Neural cell (in vitro differentiated cells): ENCODE results near the gene GPR22. TPM values are rescaled to one million over a fixed set of nuclear protein-coding genes. Genes with fewer than 3 reads are reported as not detected.

Experiments
- H2AFZ ChIP-seq: fragments of 200-600, 300-800 bp; sonication (generic), shearing (Covaris generic); 2 replicates; pipeline ENCODE4 v1.6.0; 2014; ENCODE audit warnings: low read depth, mild to moderate bottlenecking, antibody characterized with exemption, low read length, moderate library complexity
- H3F3A ChIP-seq: fragments of 200-600 bp; shearing (Covaris generic); 2 replicates; pipeline ENCODE4 v1.6.1; 2016; ENCODE audit warnings: mild to moderate bottlenecking, moderate library complexity, mixed read lengths, antibody characterized with exemption, low read length; ENCODE audit not compliant: insufficient read depth, poor library complexity, severe bottlenecking
- H3K27ac ChIP-seq: fragments of 200-600, 300-800 bp; sonication (generic), shearing (Covaris generic); 2 replicates; pipeline ENCODE4 v1.5.1; 2014; ENCODE audit warnings: mild to moderate bottlenecking, low read length, moderate library complexity
- H3K27me3 ChIP-seq: fragments of 300-800, 200-600 bp; sonication (generic), shearing (Covaris generic); 2 replicates; pipeline ENCODE4 v1.6.0; 2014; ENCODE audit warnings: mild to moderate bottlenecking, low read depth, low read length, moderate library complexity; ENCODE audit not compliant: insufficient read depth
- H3K36me3 ChIP-seq: fragments of 300-800, 200-600 bp; sonication (generic), shearing (Covaris generic); 2 replicates; pipeline ENCODE4 v1.5.1; 2014; ENCODE audit warnings: mild to moderate bottlenecking, antibody characterized with exemption, low read length, moderate library complexity; ENCODE audit not compliant: insufficient read depth
- H3K4me2 ChIP-seq: fragments of 300-800, 200-600 bp; sonication (generic), shearing (Covaris generic); 2 replicates; pipeline ENCODE4 v1.6.0; 2014; ENCODE audit warnings: mild to moderate bottlenecking, low read length
- H3K4me3 ChIP-seq: fragments of 300-800, 200-600 bp; sonication (generic), shearing (Covaris generic); 2 replicates; pipeline ENCODE4 v1.5.1; 2014; ENCODE audit warnings: mild to moderate bottlenecking, low read length, moderate library complexity
- H3K79me2 ChIP-seq: fragments of 200-600 bp; shearing (Covaris generic); replicated peaks from 2 replicates; pipeline ENCODE4 v1.6.0; 2014; ENCODE audit warnings: mild to moderate bottlenecking, low read length, moderate library complexity; ENCODE audit not compliant: insufficient read depth
- H3K9ac ChIP-seq: fragments of 300-800, 200-600 bp; sonication (generic), shearing (Covaris generic); 2 replicates; pipeline ENCODE4 v1.6.1; 2016; ENCODE audit warnings: mild to moderate bottlenecking, low read length, mixed read lengths
- H3K9me2 ChIP-seq: fragments of 200-600 bp; shearing (Covaris generic); 2 replicates; pipeline ENCODE4 v1.6.1; 2016; ENCODE audit warnings: mild to moderate bottlenecking, low read length, mixed read lengths; ENCODE audit not compliant: insufficient read depth
- H3K9me3 ChIP-seq: fragments of 200-600, 300-800 bp; sonication (generic), shearing (Covaris generic); 2 replicates; pipeline ENCODE4 v1.6.1; 2016; ENCODE audit warnings: mild to moderate bottlenecking, mixed run types, low read length, moderate library complexity, mixed read lengths
- H4K20me1 ChIP-seq: fragments of 200-600 bp; shearing (Covaris generic); 2 replicates; pipeline ENCODE4 v1.6.1; 2016; ENCODE audit warnings: mild to moderate bottlenecking, mixed run types; ENCODE audit not compliant: insufficient read depth
- CTCF ChIP-seq: fragments of 450-650 bp; IDR thresholded peaks from 2 replicates; pipeline ENCODE4 v1.5.1; 2014; ENCODE audit warnings: antibody characterized with exemption, mild to moderate bottlenecking, moderate library complexity; ENCODE audit not compliant: poor library complexity, severe bottlenecking
- EP300 ChIP-seq: fragments of 450-650 bp; conservative IDR thresholded peaks from 2 replicates; pipeline ENCODE4 v1.6.1; 2014; ENCODE audit warnings: antibody characterized with exemption, mild to moderate bottlenecking, moderate library complexity; ENCODE audit not compliant: poor library complexity, severe bottlenecking
- EZH2 ChIP-seq: fragments of 200-600, 300-800 bp; shearing (Covaris generic), sonication (generic); IDR thresholded peaks from 2 replicates; pipeline ENCODE4 v1.6.1; 2014; ENCODE audit warnings: antibody characterized with exemption, low read length, borderline replicate concordance, mild to moderate bottlenecking; ENCODE audit not compliant: insufficient read depth, poor library complexity, severe bottlenecking
- MXI1 ChIP-seq: fragments of 450-650 bp; conservative IDR thresholded peaks from 2 replicates; pipeline ENCODE4 v1.6.1; 2014; ENCODE audit warnings: antibody characterized with exemption, mild to moderate bottlenecking; ENCODE audit not compliant: poor library complexity, severe bottlenecking
- POLR2AphosphoS5 ChIP-seq: IDR thresholded peaks from 2 replicates; pipeline ENCODE4 v1.6.1; 2012
- RAD21 ChIP-seq: fragments of 450-650 bp; conservative IDR thresholded peaks from 2 replicates; pipeline ENCODE4 v1.6.1; 2014; ENCODE audit warnings: antibody characterized with exemption, mild to moderate bottlenecking, moderate library complexity
- REST ChIP-seq: IDR thresholded peaks from 2 replicates; pipeline ENCODE4 v1.6.1; 2012; ENCODE audit warnings: borderline replicate concordance
- SMC3 ChIP-seq: fragments of 450-650 bp; conservative IDR thresholded peaks from 2 replicates; pipeline ENCODE4 v1.6.1; 2014; ENCODE audit warnings: antibody characterized with exemption, mild to moderate bottlenecking, moderate library complexity; ENCODE audit not compliant: poor library complexity
- TAF1 ChIP-seq: IDR thresholded peaks from 2 replicates; pipeline ENCODE4 v1.6.1; 2012; ENCODE audit warnings: low read depth
- polyA plus RNA-seq: library from polyadenylated mRNA; depleted of rRNA; stranded (reverse); fragments of >200 nt; gene quantifications from 2 replicates; pipeline ENCODE4 v1.2.3, GENCODE V29; 2014
- small RNA-seq, 3 experiments: library from RNA; depleted of rRNA; stranded (forward); fragments of <200 nt; gene quantifications; one replicate each; pipeline ENCODE3, GENCODE V24; 2012

GPR22 gene
- polyA plus RNA-seq, 1 donor from 2014 or later, result 64.1 TPM

- Histone ChIP-seq H3K79me2 (no peaks in the 10 kb centered on the region), H3K27ac (no peak overlapping the region), H3K4me3 (no peak overlapping the region), H4K20me1 (no peaks in the 10 kb centered on the region), H3K4me2 (no peak overlapping the region), H3K27me3 (no peaks in the 10 kb centered on the region), H3K9me2 (no peaks in the 10 kb centered on the region), H3K36me3 (no peaks in the 10 kb centered on the region), H3F3A (no peaks in the 10 kb centered on the region), H3K9me3 (no peaks in the 10 kb centered on the region), H2AFZ (no peak overlapping the region), H3K9ac (no peak overlapping the region)
- TF ChIP-seq RAD21, result no peak
- no peak for TF ChIP-seq TAF1
- TF ChIP-seq EP300, result no peak
- no peak for TF ChIP-seq SMC3
- no peak for TF ChIP-seq CTCF
- no peak for TF ChIP-seq REST
- TF ChIP-seq EZH2, result no peak
- no peak for TF ChIP-seq POLR2AphosphoS5
- TF ChIP-seq MXI1, result no peak
Measured at GRCh38 chr7:107505997-107506673, 36.3 kb downstream of the GPR22 start.

- H3K27ac ChIP-seq, result no peak overlapping the region
- TF ChIP-seq SMC3, result no peak
- no peak for TF ChIP-seq CTCF
- H3K36me3 ChIP-seq, result no peaks in the 10 kb centered on the region
- no peaks in the 10 kb centered on the region for H3F3A ChIP-seq
- H3K4me2 ChIP-seq, result no peak overlapping the region
- no peaks in the 10 kb centered on the region for H4K20me1 ChIP-seq
- no peaks in the 10 kb centered on the region for H3K79me2 ChIP-seq
- H3K27me3 ChIP-seq, result no peaks in the 10 kb centered on the region
- no peak overlapping the region for H3K4me3 ChIP-seq
- no peak overlapping the region for H2AFZ ChIP-seq
- no peaks in the 10 kb centered on the region for H3K9me3 ChIP-seq
- no peak overlapping the region for H3K9ac ChIP-seq
- no peaks in the 10 kb centered on the region for H3K9me2 ChIP-seq
Measured at GRCh38 chr7:107506674-107507339, 37.0 kb downstream of the GPR22 start.

Small RNA genes lying within 50 kb of the gene (small RNA-seq; reads per million reads assigned to genes)
- 0 reads per million in 3 experiments for gene AC002381.1

Other genes with a start within 250 kb of the GPR22 start
- 13.3 and 14.8 TPM in 2 replicates for gene COG5, start 93.9 kb downstream of the GPR22 start, polyA plus RNA-seq
- gene DUS4L, start 93.9 kb downstream of the GPR22 start, polyA plus RNA-seq, result 24.2 and 32.7 TPM in 2 replicates
- 45.3 and 51.5 TPM in 2 replicates for gene BCAP29, start 110.2 kb downstream of the GPR22 start, polyA plus RNA-seq
- not detected in 2 replicates for gene SLC26A4, start 190.8 kb downstream of the GPR22 start, polyA plus RNA-seq